Measurements from ENCODE around the gene GSKIP.

GSKIP gene

DNA sequence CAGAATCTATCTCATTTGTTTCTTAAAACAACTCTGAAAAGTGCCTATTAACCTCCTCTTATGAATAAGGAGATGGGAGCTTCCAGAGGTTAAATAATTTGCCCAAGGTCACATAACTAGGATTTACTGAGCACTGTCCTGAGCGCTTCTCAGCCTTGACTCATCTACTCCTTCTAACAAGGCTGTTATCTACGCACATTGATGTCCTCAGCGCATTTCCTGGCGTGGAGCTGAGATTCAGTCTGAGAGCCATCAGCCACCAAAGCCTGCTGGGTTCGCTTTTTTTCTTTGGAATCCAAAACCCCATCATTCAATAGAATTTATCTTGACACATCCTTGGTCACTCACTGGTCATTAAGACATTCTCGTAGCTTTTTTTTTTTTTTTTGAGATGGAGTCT lies 57.9 kb downstream of the GSKIP start:
- DNase-seq, result no peak

DNA sequence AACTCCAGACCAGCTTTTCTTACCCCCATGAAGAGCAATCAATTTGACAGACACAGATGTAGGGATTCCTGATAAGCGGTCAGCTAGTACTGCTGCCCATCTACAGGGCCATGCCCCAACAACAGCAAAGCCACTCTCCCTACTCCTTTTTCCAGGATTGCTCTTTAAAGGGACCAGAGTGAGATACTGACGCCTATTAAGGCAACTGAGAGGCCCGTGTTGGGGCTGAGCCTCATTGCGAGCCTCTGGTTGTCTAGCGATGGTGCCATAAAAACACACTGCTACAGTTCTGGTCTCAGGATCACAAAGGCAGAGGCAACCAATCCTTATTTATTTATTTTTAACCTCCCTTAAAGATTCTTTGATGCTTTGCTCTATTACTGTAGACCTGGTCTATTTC lies 59.7 kb downstream of the GSKIP start:
- no peak for DNase-seq

DNA sequence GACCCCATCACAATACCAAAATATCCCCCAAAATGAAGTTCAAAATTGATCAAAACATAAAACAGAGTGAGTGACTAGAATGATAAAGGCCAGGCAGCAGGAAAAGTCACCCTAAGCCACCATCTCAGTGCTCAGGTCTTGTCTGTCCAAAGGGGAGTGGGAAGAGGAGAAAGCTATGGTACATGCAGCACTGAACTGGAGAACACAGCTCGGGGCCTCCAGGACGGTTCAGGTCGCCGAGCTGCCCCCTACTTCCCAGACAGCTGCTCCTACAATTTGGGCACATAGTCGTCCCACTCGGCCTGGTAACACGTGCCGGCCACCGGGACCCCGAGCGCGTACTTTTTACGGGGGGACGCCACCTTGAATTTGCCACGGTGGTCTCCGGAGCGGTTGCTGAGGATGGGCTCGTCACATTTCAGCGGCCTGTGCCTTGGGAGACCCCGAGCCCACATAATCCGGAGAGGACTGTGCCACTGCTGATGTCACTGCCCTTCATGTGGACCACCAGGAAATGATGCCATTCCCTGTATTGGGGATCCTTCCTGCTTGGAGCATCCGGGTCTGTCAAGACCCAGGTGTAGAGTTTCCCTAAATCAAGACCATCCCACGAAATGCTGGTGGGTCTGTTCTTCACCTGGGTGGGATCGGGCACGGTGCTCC lies 60.3 kb downstream of the GSKIP start:
- no peak for DNase-seq

DNA sequence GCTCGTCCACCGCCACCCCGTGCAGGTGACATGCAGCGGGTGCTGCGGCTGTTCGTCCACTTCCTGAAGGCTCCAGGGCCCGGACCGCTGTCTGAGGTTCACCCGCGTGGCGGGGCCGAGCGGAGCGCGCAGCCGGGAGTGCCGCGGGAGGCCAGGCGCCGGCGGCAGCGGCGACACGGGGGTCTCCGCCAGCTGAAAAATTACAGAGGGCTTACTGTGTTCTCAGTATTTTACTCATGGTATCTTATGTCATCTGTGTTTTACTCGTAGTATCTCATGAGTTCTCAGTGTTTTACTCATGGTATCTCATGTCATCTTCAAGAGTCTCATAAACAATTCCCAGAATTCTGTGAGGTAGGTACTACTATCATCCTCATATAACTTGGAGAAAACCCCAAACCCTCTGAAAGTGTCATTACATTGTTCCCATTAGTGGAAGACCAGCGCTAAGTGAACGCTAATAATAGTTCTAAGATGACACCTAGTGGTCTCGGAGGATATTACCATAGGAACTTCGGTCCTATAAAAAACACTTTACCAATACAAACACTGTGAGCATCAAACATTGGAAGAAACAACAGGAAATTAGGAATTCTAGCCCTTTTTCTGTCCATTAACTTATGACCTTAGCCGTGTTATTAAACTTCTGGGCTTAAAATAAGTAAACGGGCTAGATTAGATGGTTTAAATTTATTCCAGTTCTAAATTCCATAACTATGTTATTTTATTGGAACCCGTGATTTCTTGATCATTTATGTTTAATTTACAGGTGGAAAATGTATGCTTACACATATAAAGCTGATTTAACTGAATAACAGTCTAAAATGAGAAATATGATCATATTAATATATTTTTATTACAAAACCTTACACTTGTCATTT lies 61.0 kb downstream of the GSKIP start:
- peak; percentile 67 for DNase-seq

DNA sequence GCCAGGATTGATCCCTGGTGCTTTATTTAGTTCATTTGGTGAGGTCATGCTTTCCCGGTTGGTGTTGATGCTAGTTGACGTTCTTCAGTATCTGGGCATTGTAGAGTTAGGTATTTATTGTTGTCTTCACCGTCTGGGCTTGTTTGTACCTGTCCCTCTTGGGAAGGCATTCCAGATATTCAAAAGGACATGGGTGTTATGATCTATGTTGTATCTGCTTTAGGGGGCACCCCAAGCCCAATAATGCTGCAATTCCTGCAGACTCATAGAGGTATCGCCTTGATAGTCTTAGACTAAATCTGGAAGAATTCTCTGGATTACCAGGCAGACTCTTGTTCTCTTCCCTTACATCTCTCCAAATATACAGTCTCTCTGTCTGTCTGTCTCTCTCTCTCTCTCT lies 70.7 kb downstream of the GSKIP start:
- DNase-seq, result no peak
